Endometrial microvascular endothelial cells (primary cell): Measurements from ENCODE around the gene MYL5. TPM values are rescaled to one million over a fixed set of nuclear protein-coding genes. Genes with fewer than 3 reads are reported as not detected.
"Not testable (repeated sequence)": the region's sequence is repeated elsewhere in the genome, so short reads cannot be mapped to it uniquely, and the experiment has no call there.

Experiments used
- in situ Hi-C: cut with HindIII; loops from 2 replicates; pipeline ENCODE4 v1.10.0; 2017; ENCODE audit warnings: low sequenced_read_pairs, low pct_unique_long_range_greater_than_20kb; ENCODE audit errors: inconsistent ontology term
- total RNA-seq: library from RNA; depleted of rRNA; stranded (reverse); fragments of >200 nt; gene quantifications from one replicate; pipeline ENCODE4 v1.2.3, GENCODE V29; 2015; ENCODE audit errors: inconsistent ontology term

Gene MYL5
- total RNA-seq, 1 donor from 2014 or later = 2.6 TPM

GRCh38 chr4:635066-635835 lies 39.1 kb upstream of the MYL5 start:
- in situ Hi-C loops = not testable (repeated sequence)

GRCh38 chr4:635851-636627 lies 38.3 kb upstream of the MYL5 start:
- in situ Hi-C loops = no loop called here

- in situ Hi-C loops = no loop called here
Measured at GRCh38 chr4:636628-637159, 37.6 kb upstream of the MYL5 start.

- in situ Hi-C loops = no loop called here
Measured at GRCh38 chr4:637536-638280, 36.6 kb upstream of the MYL5 start.

GRCh38 chr4:642366-642765 lies 32.0 kb upstream of the MYL5 start:
- in situ Hi-C loops = not testable (repeated sequence)

GRCh38 chr4:646460-646859 lies 27.9 kb upstream of the MYL5 start:
- in situ Hi-C loops = no loop called here

- in situ Hi-C loops = no loop called here
Measured at GRCh38 chr4:647481-647880, 26.9 kb upstream of the MYL5 start.

GRCh38 chr4:648579-649292 lies 25.6 kb upstream of the MYL5 start:
- in situ Hi-C loops = no loop called here

- in situ Hi-C loops = no loop called here
Measured at GRCh38 chr4:649293-649625, 25.1 kb upstream of the MYL5 start.

- in situ Hi-C loops = no loop called here
Measured at GRCh38 chr4:649751-650310, 24.5 kb upstream of the MYL5 start.

- in situ Hi-C loops = no loop called here
Measured at GRCh38 chr4:650461-650860, 23.9 kb upstream of the MYL5 start.

GRCh38 chr4:650951-651883 lies 23.1 kb upstream of the MYL5 start:
- in situ Hi-C loops = no loop called here

- in situ Hi-C loops = no loop called here
Measured at GRCh38 chr4:651884-652642, 22.3 kb upstream of the MYL5 start.

GRCh38 chr4:653080-653821 lies 21.1 kb upstream of the MYL5 start:
- in situ Hi-C loops = no loop called here

GRCh38 chr4:653831-654502 lies 20.4 kb upstream of the MYL5 start:
- in situ Hi-C loops = no loop called here

GRCh38 chr4:654503-654845 lies 19.9 kb upstream of the MYL5 start:
- in situ Hi-C loops = no loop called here
